ENCODE measurements around the gene MAP4K5.

Gene MAP4K5

GRCh38 chr14:50452296-50452695 is 80.1 kb downstream of the MAP4K5 start:
- no peak overlapping the region for H3K9ac ChIP-seq
- H4K20me1 ChIP-seq = no peaks in the 10 kb centered on the region
- no peak overlapping the region for H3K4me3 ChIP-seq
- H3K9me3 ChIP-seq = no peaks in the 10 kb centered on the region
- H3K27me3 ChIP-seq = no peaks in the 10 kb centered on the region
- H3K27ac ChIP-seq = no peak overlapping the region
- TF ChIP-seq Cebpa-rat (IDR thresholded peaks at IDR 0.05) = no peak
- peaks cover 68% of the 10 kb centered on the region for H3K36me3 ChIP-seq
- no peaks in the 10 kb centered on the region for H3K4me1 ChIP-seq
- H3K4me2 ChIP-seq = no peak overlapping the region

- no peak for TF ChIP-seq Cebpa-rat (IDR thresholded peaks at IDR 0.05)
- Histone ChIP-seq H3K4me2 (no peak overlapping the region), H3K9ac (no peak overlapping the region), H3K4me3 (no peak overlapping the region), H3K36me3 (peaks cover 68% of the 10 kb centered on the region), H3K27me3 (no peaks in the 10 kb centered on the region), H3K4me1 (no peaks in the 10 kb centered on the region), H4K20me1 (no peaks in the 10 kb centered on the region), H3K27ac (no peak overlapping the region), H3K9me3 (no peaks in the 10 kb centered on the region)
Observed at GRCh38 chr14:50451854-50452253, 80.5 kb downstream of the MAP4K5 start.

GRCh38 chr14:50447461-50447860 is 84.9 kb downstream of the MAP4K5 start:
- Histone ChIP-seq H4K20me1 (no peaks in the 10 kb centered on the region), H3K27ac (no peak overlapping the region), H3K4me1 (no peaks in the 10 kb centered on the region), H3K36me3 (peaks cover 74% of the 10 kb centered on the region), H3K4me3 (no peak overlapping the region), H3K9ac (no peak overlapping the region), H3K9me3 (no peaks in the 10 kb centered on the region), H3K27me3 (no peaks in the 10 kb centered on the region), H3K4me2 (no peak overlapping the region)
- no peak for TF ChIP-seq Cebpa-rat (IDR thresholded peaks at IDR 0.05)

GRCh38 chr14:50434528-50434927 is 97.8 kb downstream of the MAP4K5 start:
- TF ChIP-seq Cebpa-rat (IDR thresholded peaks at IDR 0.05) = no peak
- H3K36me3 ChIP-seq = peaks cover 55% of the 10 kb centered on the region
- no peak overlapping the region for H3K4me2 ChIP-seq

GRCh38 chr14:50432131-50432530 is 100.2 kb downstream of the MAP4K5 start:
- Histone ChIP-seq H3K4me3 (no peak overlapping the region), H3K9me3 (peaks cover 9% of the 10 kb centered on the region), H3K9ac (no peak overlapping the region), H3K4me1 (no peaks in the 10 kb centered on the region), H3K27me3 (no peaks in the 10 kb centered on the region), H4K20me1 (no peaks in the 10 kb centered on the region), H3K27ac (no peak overlapping the region), H3K36me3 (peaks cover 50% of the 10 kb centered on the region), H3K4me2 (no peak overlapping the region)
- no peak for TF ChIP-seq Cebpa-rat (IDR thresholded peaks at IDR 0.05)

More at GRCh38 chr14:50434528-50434927, 97.8 kb downstream of the MAP4K5 start:
- no peaks in the 10 kb centered on the region for H4K20me1 ChIP-seq
- no peaks in the 10 kb centered on the region for H3K27me3 ChIP-seq
- H3K9ac ChIP-seq = no peak overlapping the region
- peaks cover 17% of the 10 kb centered on the region for H3K9me3 ChIP-seq
- H3K27ac ChIP-seq = no peak overlapping the region
- peaks cover 2% of the 10 kb centered on the region for H3K4me1 ChIP-seq
- H3K4me3 ChIP-seq = no peak overlapping the region

GRCh38 chr14:50425816-50426215 is 106.6 kb downstream of the MAP4K5 start:
- Histone ChIP-seq H3K4me2 (no peak overlapping the region), H4K20me1 (no peaks in the 10 kb centered on the region), H3K9ac (no peak overlapping the region), H3K36me3 (peaks cover 44% of the 10 kb centered on the region), H3K9me3 (no peaks in the 10 kb centered on the region), H3K27me3 (no peaks in the 10 kb centered on the region), H3K4me3 (no peak overlapping the region), H3K4me1 (peaks cover 9% of the 10 kb centered on the region; the same call in 1 of the 2 replicates), H3K27ac (no peak overlapping the region)
- TF ChIP-seq Cebpa-rat (IDR thresholded peaks at IDR 0.05) = no peak

GRCh38 chr14:50425105-50425504 is 107.3 kb downstream of the MAP4K5 start:
- Histone ChIP-seq H3K36me3 (peaks cover 50% of the 10 kb centered on the region), H3K4me3 (no peak overlapping the region)
- TF ChIP-seq Cebpa-rat (IDR thresholded peaks at IDR 0.05) = no peak

GRCh38 chr14:50423529-50423928 is 108.8 kb downstream of the MAP4K5 start:
- no peak overlapping the region for H3K4me3 ChIP-seq
- H3K4me1 ChIP-seq = peaks cover 9% of the 10 kb centered on the region; the same call in 1 of the 2 replicates
- no peaks in the 10 kb centered on the region for H4K20me1 ChIP-seq
- H3K27ac ChIP-seq = no peak overlapping the region
- H3K27me3 ChIP-seq = no peaks in the 10 kb centered on the region
- no peak overlapping the region for H3K9ac ChIP-seq
- H3K9me3 ChIP-seq = no peaks in the 10 kb centered on the region
- H3K36me3 ChIP-seq = peaks cover 55% of the 10 kb centered on the region
- no peak for TF ChIP-seq Cebpa-rat (IDR thresholded peaks at IDR 0.05)
- H3K4me2 ChIP-seq = no peak overlapping the region

More at GRCh38 chr14:50425105-50425504, 107.3 kb downstream of the MAP4K5 start:
- Histone ChIP-seq H3K9me3 (no peaks in the 10 kb centered on the region), H3K4me2 (no peak overlapping the region), H3K9ac (no peak overlapping the region), H3K27me3 (no peaks in the 10 kb centered on the region), H3K4me1 (peaks cover 9% of the 10 kb centered on the region; the same call in 1 of the 2 replicates), H4K20me1 (no peaks in the 10 kb centered on the region), H3K27ac (no peak overlapping the region)

- Histone ChIP-seq H3K4me3 (no peak overlapping the region), H4K20me1 (no peaks in the 10 kb centered on the region), H3K27me3 (no peaks in the 10 kb centered on the region), H3K9ac (no peak overlapping the region), H3K36me3 (peaks cover 66% of the 10 kb centered on the region), H3K4me2 (no peak overlapping the region), H3K27ac (no peak overlapping the region), H3K9me3 (no peaks in the 10 kb centered on the region), H3K4me1 (peaks cover 13% of the 10 kb centered on the region)
- TF ChIP-seq Cebpa-rat (IDR thresholded peaks at IDR 0.05) = no peak
Observed at GRCh38 chr14:50421499-50421898, 110.9 kb downstream of the MAP4K5 start.

GRCh38 chr14:50417853-50418252 is 114.5 kb downstream of the MAP4K5 start:
- H3K9me3 ChIP-seq = 0 out of 2 replicates have a peak, but pooled peaks cover 5% of the 10 kb centered on the region

GRCh38 chr14:50410921-50411320 is 121.4 kb downstream of the MAP4K5 start:
- H3K4me3 ChIP-seq = no peak overlapping the region
- H3K9ac ChIP-seq = no peak overlapping the region
- no peaks in the 10 kb centered on the region for H4K20me1 ChIP-seq
- peaks cover 23% of the 10 kb centered on the region for H3K36me3 ChIP-seq
- no peaks in the 10 kb centered on the region for H3K27me3 ChIP-seq
- H3K4me1 ChIP-seq = peaks cover 13% of the 10 kb centered on the region
- H3K27ac ChIP-seq = no peak overlapping the region
- H3K4me2 ChIP-seq = no peak overlapping the region
- peaks cover 28% of the 10 kb centered on the region for H3K9me3 ChIP-seq
- no peak for TF ChIP-seq Cebpa-rat (IDR thresholded peaks at IDR 0.05)

More at GRCh38 chr14:50417853-50418252, 114.5 kb downstream of the MAP4K5 start:
- Histone ChIP-seq H3K27me3 (no peaks in the 10 kb centered on the region), H3K4me3 (no peak overlapping the region), H3K9ac (no peak overlapping the region), H3K27ac (no peak overlapping the region), H4K20me1 (no peaks in the 10 kb centered on the region), H3K4me1 (peaks cover 11% of the 10 kb centered on the region), H3K36me3 (peaks cover 61% of the 10 kb centered on the region), H3K4me2 (0 out of 2 replicates have a peak overlapping the region, but pooled peaks have one; percentile 5)
- TF ChIP-seq Cebpa-rat (IDR thresholded peaks at IDR 0.05) = no peak
